HCT116 (cell line): ENCODE results near the gene AUTS2. TPM values are rescaled to one million over a fixed set of nuclear protein-coding genes. Genes with fewer than 3 reads are reported as not detected.

Experiments
- ATAC-seq: fragments of 200-7000 bp; cut with Tn5 transposase; 2 replicates; pipeline ENCODE4 v1.9.1; 2020; ENCODE audit warnings: mild to moderate bottlenecking, moderate library complexity
- BruUV-seq: library from RNA; stranded (reverse); fragments of 400-500 nt; replicated peaks from 2 replicates; lab custom pipeline; 2021; lab: Mats Ljungman, UMichigan
- CTCF ChIA-PET: fragments of 300-600 bp; sonication (Branson Sonifier 250); formaldehyde crosslinking; loops from one replicate; lab custom pipeline; 2021; ENCODE audit warnings: antibody characterized with exemption; lab: Charles Lee
- POLR2A ChIA-PET: fragments of 300-600, 350-600 bp; sonication (Branson Sonifier 250); formaldehyde crosslinking; loops from one replicate; lab custom pipeline; 2021; ENCODE audit warnings: antibody characterized with exemption; lab: Charles Lee
- RAD21 ChIA-PET, 2 experiments: fragments of 300-600 bp; sonication (Branson Sonifier 250); formaldehyde crosslinking; loops; one replicate each; lab custom pipeline; 2023; ENCODE audit warnings: low total read pairs in 2 of 2; ENCODE audit not compliant: uncharacterized antibody in 2 of 2, unreplicated experiment in 2 of 2, low non-redundant PET in 1 of 2; lab: Charles Lee
- DNase-seq: peaks from one replicate; pipeline ENCODE4 v3.0.0-alpha.2; 2010; ENCODE audit warnings: low read depth, low spot score
- H2AFZ ChIP-seq: fragments of 200-600 bp; shearing (Covaris generic), sonication (generic); 2 replicates; pipeline ENCODE4 v1.6.1; 2017; ENCODE audit warnings: low read depth, mixed run types, mixed read lengths, antibody characterized with exemption, low read length; ENCODE audit not compliant: poor library complexity, severe bottlenecking
- H3K27ac ChIP-seq: 2 replicates; pipeline ENCODE4 v1.5.1; 2012; ENCODE audit warnings: low read depth, low read length
- H3K27me3 ChIP-seq: fragments of 200-600 bp; sonication (generic); 2 replicates; pipeline ENCODE4 v1.6.1; 2016; ENCODE audit warnings: mixed run types, low read length, mixed read lengths; ENCODE audit not compliant: insufficient read depth
- H3K36me3 ChIP-seq, 2 experiments: fragments of 200-500 bp in 1 of 2; fragments of 200-600 bp in 1 of 2; sonication (Bioruptor generic) in 1 of 2; sonication (generic) in 1 of 2; 2 replicates each; pipeline versions ENCODE4 v1.5.1 to v1.6.1; 2014 to 2016; ENCODE audit warnings: low read length in 2 of 2, inconsistent platforms in 1 of 2, mixed read lengths in 1 of 2, mixed run types in 1 of 2; ENCODE audit not compliant: insufficient read depth in 2 of 2, control insufficient read depth in 1 of 2
- H3K4me1 ChIP-seq, 2 experiments: fragments of 200-600 bp in 1 of 2; sonication (generic) in 1 of 2; 2 replicates each; pipeline versions ENCODE4 v1.5.1 to v1.6.1; 2012 to 2017; ENCODE audit warnings: low read length in 2 of 2, inconsistent platforms in 1 of 2, mild to moderate bottlenecking in 1 of 2, mixed read lengths in 1 of 2, mixed run types in 1 of 2, moderate library complexity in 1 of 2; ENCODE audit not compliant: insufficient read depth in 2 of 2, control insufficient read depth in 1 of 2
- H3K4me2 ChIP-seq: fragments of 200-600 bp; sonication (generic); 2 replicates; pipeline ENCODE4 v1.6.1; 2017; ENCODE audit warnings: mixed run types, low read length, mixed read lengths
- H3K4me3 ChIP-seq, 2 experiments: fragments of 200-600 bp in 1 of 2; sonication (generic) in 1 of 2; replicated peaks in 1 of 2; 2 replicates each; pipeline ENCODE4 v1.5.1; 2011 to 2016; ENCODE audit warnings: low read length in 2 of 2, control low read depth in 1 of 2, low read depth in 1 of 2, mild to moderate bottlenecking in 1 of 2, mixed read lengths in 1 of 2, mixed run types in 1 of 2
- H3K79me2 ChIP-seq: fragments of 200-600 bp; sonication (generic); 2 replicates; pipeline ENCODE4 v1.6.1; 2017; ENCODE audit warnings: mild to moderate bottlenecking, mixed run types, low read length, moderate library complexity, mixed read lengths; ENCODE audit not compliant: insufficient read depth
- H3K9ac ChIP-seq: fragments of 200-600 bp; sonication (generic); 2 replicates; pipeline ENCODE4 v1.6.1; 2016; ENCODE audit warnings: low read length, mixed read lengths
- H3K9me2 ChIP-seq: fragments of 200-600 bp; sonication (generic), shearing (Covaris generic); 2 replicates; pipeline ENCODE4 v1.6.1; 2017; ENCODE audit warnings: mixed run types, mild to moderate bottlenecking, moderate library complexity; ENCODE audit not compliant: insufficient read depth
- H3K9me3 ChIP-seq, 2 experiments: fragments of 200-500 bp in 1 of 2; fragments of 200-600 bp in 1 of 2; sonication (Bioruptor generic) in 1 of 2; sonication (generic) in 1 of 2; 2 replicates each; pipeline ENCODE4 v1.6.1; 2014 to 2017; ENCODE audit warnings: low read length in 2 of 2, mixed read lengths in 2 of 2, inconsistent platforms in 1 of 2, low read depth in 1 of 2, mild to moderate bottlenecking in 1 of 2, mixed run types in 1 of 2, moderate library complexity in 1 of 2; ENCODE audit not compliant: control insufficient read depth in 1 of 2, insufficient read depth in 1 of 2
- H4K20me1 ChIP-seq: fragments of 200-600 bp; sonication (generic), shearing (Covaris generic); 2 replicates; pipeline ENCODE4 v1.6.1; 2017; ENCODE audit warnings: mixed run types, mild to moderate bottlenecking, moderate library complexity; ENCODE audit not compliant: insufficient read depth
- CEBPB ChIP-seq: IDR thresholded peaks from 2 replicates; pipeline ENCODE4 v1.6.1; 2012; ENCODE audit warnings: low read depth
- EGR1 ChIP-seq: IDR thresholded peaks from 2 replicates; pipeline ENCODE4 v1.6.1; 2012; ENCODE audit warnings: low read depth
- ELF1 ChIP-seq: IDR thresholded peaks from 2 replicates; pipeline ENCODE4 v1.6.1; 2012; ENCODE audit warnings: low read depth, borderline replicate concordance
- EZH2phosphoT487 ChIP-seq: fragments of 200-600 bp; IDR thresholded peaks from 2 replicates; pipeline ENCODE4 v1.6.1; 2018; ENCODE audit warnings: antibody characterized with exemption, borderline replicate concordance
- FOSL1 ChIP-seq: IDR thresholded peaks from 2 replicates; pipeline ENCODE4 v1.6.1; 2012; ENCODE audit warnings: low read depth
- JUND ChIP-seq: IDR thresholded peaks from 2 replicates; pipeline ENCODE4 v1.6.1; 2012
- POLR2A ChIP-seq: IDR thresholded peaks from 2 replicates; pipeline ENCODE4 v1.7.0; 2011; ENCODE audit warnings: borderline replicate concordance; ENCODE audit not compliant: insufficient read depth, insufficient read length; ENCODE audit errors: extremely low read depth
- POLR2AphosphoS5 ChIP-seq: IDR thresholded peaks from 2 replicates; pipeline ENCODE4 v1.6.1; 2011; ENCODE audit warnings: mild to moderate bottlenecking, low read depth, low read length, moderate library complexity
- RAD21 ChIP-seq: IDR thresholded peaks from 2 replicates; pipeline ENCODE4 v1.6.1; 2012; ENCODE audit warnings: low read depth, mild to moderate bottlenecking
- SIN3A ChIP-seq: IDR thresholded peaks from 2 replicates; pipeline ENCODE4 v1.6.1; 2012; ENCODE audit warnings: low read depth
- SP1 ChIP-seq: IDR thresholded peaks from 2 replicates; pipeline ENCODE4 v1.6.1; 2012; ENCODE audit warnings: low read depth
- YY1 ChIP-seq: IDR thresholded peaks from 2 replicates; pipeline ENCODE4 v1.6.1; 2011; ENCODE audit warnings: low read length, low read depth, moderate library complexity, mild to moderate bottlenecking; ENCODE audit not compliant: insufficient replicate concordance; ENCODE audit errors: extremely low read depth
- ZNF274 ChIP-seq: fragments of 200-500 bp; sonication (Bioruptor generic); IDR thresholded peaks from 2 replicates; pipeline ENCODE4 v1.6.1; 2014; ENCODE audit warnings: mild to moderate bottlenecking, low read depth, low read length, inconsistent platforms
- intact Hi-C: fragments of 100-400 bp; cut with micrococcal nuclease; formaldehyde crosslinking; loops from 2 replicates; pipeline ENCODE4 v1.10.0; 2022
- total RNA-seq: library from RNA; stranded (reverse); gene quantifications from one replicate; pipeline ENCODE4 v1.2.1, GENCODE V29; 2021; ENCODE audit not compliant: unreplicated experiment
- TF ChIP-seq, protein P1 (sequence below): IDR thresholded peaks from 2 replicates; pipeline ENCODE4 v1.6.1; 2011; ENCODE audit warnings: mild to moderate bottlenecking, low read length, moderate library complexity; ENCODE audit not compliant: insufficient replicate concordance; ENCODE audit errors: extremely low read depth
- TF ChIP-seq, protein P2 (sequence below): IDR thresholded peaks from 2 replicates; pipeline ENCODE4 v1.6.1; 2012; ENCODE audit warnings: low read depth
- TF ChIP-seq, protein P3 (sequence below): IDR thresholded peaks from 2 replicates; pipeline ENCODE4 v1.6.1; 2012

Gene AUTS2
- total RNA-seq, 1 experiment from 2014 or later, result 0.93 TPM

DNA sequence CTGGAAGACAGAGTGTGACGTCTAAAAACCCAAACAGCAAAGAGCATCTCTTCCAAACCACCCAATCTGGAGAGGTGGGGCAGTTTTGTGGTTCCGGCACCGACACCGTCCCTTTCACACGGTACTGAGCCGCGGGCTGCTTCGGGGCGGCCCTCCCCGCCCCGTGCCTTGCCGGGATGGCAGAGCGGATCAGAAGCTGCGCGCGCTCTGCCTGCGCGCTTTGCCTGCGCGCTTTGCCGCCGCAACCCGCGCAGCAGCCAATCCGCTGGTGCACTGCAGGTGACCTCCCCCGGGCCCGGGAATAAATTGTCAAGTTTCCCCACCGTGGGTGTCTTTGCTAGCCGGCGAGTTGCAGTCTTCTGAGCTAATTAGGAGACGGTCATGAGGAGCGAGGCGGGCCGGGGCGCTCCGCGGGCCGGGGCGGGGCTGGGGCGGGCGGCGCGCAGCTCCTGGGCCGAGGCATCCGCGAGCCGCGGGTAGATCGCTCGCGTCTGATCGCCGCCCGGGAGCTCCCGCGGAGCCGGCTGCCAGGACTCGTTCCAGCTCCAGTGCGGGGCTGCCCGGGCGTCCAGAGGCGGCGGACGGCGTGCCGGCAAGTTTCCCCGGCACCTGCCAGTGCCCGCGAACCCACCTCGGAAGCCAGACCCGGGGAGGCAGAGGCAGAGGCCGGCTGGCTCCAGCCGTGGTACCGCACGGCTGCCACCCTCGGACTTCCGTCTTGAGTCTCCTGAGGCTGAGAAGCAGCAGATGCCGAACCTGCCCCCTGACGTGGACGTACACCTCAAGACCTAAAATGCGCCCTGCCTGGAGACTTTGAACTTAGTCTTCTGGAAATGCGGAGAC lies 997.7 kb downstream of the AUTS2 start:
- ChIA-PET CTCF (no interaction called here), RAD21 (no interaction called here), POLR2A (no interaction called here)
- TF ChIP-seq ZNF274 (no peak), JUND (no peak), FOSL1 (no peak), YY1 (no peak), ELF1 (no peak), RAD21 (no peak), SIN3A (no peak), CEBPB (no peak), SP1 (no peak), EGR1 (no peak), EZH2phosphoT487 (no peak), POLR2AphosphoS5 (no peak), POLR2A (no peak)
- TF ChIP-seq, protein P1, sequence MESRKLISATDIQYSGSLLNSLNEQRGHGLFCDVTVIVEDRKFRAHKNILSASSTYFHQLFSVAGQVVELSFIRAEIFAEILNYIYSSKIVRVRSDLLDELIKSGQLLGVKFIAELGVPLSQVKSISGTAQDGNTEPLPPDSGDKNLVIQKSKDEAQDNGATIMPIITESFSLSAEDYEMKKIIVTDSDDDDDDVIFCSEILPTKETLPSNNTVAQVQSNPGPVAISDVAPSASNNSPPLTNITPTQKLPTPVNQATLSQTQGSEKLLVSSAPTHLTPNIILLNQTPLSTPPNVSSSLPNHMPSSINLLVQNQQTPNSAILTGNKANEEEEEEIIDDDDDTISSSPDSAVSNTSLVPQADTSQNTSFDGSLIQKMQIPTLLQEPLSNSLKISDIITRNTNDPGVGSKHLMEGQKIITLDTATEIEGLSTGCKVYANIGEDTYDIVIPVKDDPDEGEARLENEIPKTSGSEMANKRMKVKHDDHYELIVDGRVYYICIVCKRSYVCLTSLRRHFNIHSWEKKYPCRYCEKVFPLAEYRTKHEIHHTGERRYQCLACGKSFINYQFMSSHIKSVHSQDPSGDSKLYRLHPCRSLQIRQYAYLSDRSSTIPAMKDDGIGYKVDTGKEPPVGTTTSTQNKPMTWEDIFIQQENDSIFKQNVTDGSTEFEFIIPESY, result no peak
- TF ChIP-seq, protein P2, sequence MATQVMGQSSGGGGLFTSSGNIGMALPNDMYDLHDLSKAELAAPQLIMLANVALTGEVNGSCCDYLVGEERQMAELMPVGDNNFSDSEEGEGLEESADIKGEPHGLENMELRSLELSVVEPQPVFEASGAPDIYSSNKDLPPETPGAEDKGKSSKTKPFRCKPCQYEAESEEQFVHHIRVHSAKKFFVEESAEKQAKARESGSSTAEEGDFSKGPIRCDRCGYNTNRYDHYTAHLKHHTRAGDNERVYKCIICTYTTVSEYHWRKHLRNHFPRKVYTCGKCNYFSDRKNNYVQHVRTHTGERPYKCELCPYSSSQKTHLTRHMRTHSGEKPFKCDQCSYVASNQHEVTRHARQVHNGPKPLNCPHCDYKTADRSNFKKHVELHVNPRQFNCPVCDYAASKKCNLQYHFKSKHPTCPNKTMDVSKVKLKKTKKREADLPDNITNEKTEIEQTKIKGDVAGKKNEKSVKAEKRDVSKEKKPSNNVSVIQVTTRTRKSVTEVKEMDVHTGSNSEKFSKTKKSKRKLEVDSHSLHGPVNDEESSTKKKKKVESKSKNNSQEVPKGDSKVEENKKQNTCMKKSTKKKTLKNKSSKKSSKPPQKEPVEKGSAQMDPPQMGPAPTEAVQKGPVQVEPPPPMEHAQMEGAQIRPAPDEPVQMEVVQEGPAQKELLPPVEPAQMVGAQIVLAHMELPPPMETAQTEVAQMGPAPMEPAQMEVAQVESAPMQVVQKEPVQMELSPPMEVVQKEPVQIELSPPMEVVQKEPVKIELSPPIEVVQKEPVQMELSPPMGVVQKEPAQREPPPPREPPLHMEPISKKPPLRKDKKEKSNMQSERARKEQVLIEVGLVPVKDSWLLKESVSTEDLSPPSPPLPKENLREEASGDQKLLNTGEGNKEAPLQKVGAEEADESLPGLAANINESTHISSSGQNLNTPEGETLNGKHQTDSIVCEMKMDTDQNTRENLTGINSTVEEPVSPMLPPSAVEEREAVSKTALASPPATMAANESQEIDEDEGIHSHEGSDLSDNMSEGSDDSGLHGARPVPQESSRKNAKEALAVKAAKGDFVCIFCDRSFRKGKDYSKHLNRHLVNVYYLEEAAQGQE, result no peak
- TF ChIP-seq, protein P3, sequence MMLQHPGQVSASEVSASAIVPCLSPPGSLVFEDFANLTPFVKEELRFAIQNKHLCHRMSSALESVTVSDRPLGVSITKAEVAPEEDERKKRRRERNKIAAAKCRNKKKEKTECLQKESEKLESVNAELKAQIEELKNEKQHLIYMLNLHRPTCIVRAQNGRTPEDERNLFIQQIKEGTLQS, result no peak
- no peak overlapping the region for H3K4me2 ChIP-seq
- no peaks in the 10 kb centered on the region for H3K36me3 ChIP-seq
- H3K79me2 ChIP-seq, result no peaks in the 10 kb centered on the region
- no peaks in the 10 kb centered on the region for H3K4me1 ChIP-seq
- no peaks in the 10 kb centered on the region for H4K20me1 ChIP-seq
- H3K4me3 ChIP-seq, result no peak overlapping the region
- H3K9ac ChIP-seq, result no peak overlapping the region
- peaks cover 0 to 3% of the 10 kb centered on the region in 2 experiments; a peak in 2 of 4 replicates for H3K9me3 ChIP-seq
- H2AFZ ChIP-seq, result no peak overlapping the region
- H3K27me3 ChIP-seq, result no peaks in the 10 kb centered on the region
- no peak overlapping the region for H3K27ac ChIP-seq
- no peak for DNase-seq
- no TSS peak for BruUV-seq
- intact Hi-C loops, result no loop called here
- no peak for ATAC-seq
- no peaks in the 10 kb centered on the region for H3K9me2 ChIP-seq
